Prostate gland (tissue), 2 donors: ENCODE results near the gene NLN. TPM values are rescaled to one million over a fixed set of nuclear protein-coding genes. Genes with fewer than 3 reads are reported as not detected.
"Not testable (repeated sequence)": the region's sequence is repeated elsewhere in the genome, so short reads cannot be mapped to it uniquely, and the experiment has no call there.

Source experiments
- DNase-seq: peaks from one replicate; pipeline ENCODE4 v3.0.0-alpha.2; 2019; ENCODE audit warnings: low spot score
- H3K27ac ChIP-seq, 2 donors: fragments of 200-600 bp; sonication (generic); 2 replicates each; pipeline ENCODE4 v1.5.1; 2017 to 2019
- H3K27me3 ChIP-seq: fragments of 200-600 bp; sonication (generic); replicated peaks from 2 replicates; pipeline ENCODE4 v1.5.1; 2019; ENCODE audit not compliant: insufficient read depth
- H3K36me3 ChIP-seq, 2 donors: fragments of 200-600 bp; sonication (generic); 1 replicate in 1 of 2; 2 replicates in 1 of 2; pipeline versions ENCODE4 v1.5.1 to v1.8.1; 2017 to 2019
- H3K4me1 ChIP-seq: fragments of 200-600 bp; sonication (generic); replicated peaks from 2 replicates; pipeline ENCODE4 v1.5.1; 2019
- H3K4me3 ChIP-seq, 2 donors: fragments of 200-600 bp; sonication (generic); 2 replicates each; pipeline ENCODE4 v1.5.1; 2017 to 2019
- H3K9me3 ChIP-seq: fragments of 200-600 bp; sonication (generic); 2 replicates; pipeline ENCODE4 v1.5.1; 2017
- CTCF ChIP-seq, 4 experiments: fragments of 200-600 bp in 2 of 4; fragments of 450-650 bp in 2 of 4; sonication (generic) in 2 of 4; IDR thresholded peaks; 1 replicate in 3 of 4; 2 replicates in 1 of 4; pipeline ENCODE4 v1.5.1; 2016 to 2019; ENCODE audit warnings: antibody characterized with exemption in 4 of 4, mild to moderate bottlenecking in 2 of 4, moderate library complexity in 2 of 4
- POLR2A ChIP-seq: fragments of 450-650 bp; IDR thresholded peaks from one replicate; pipeline ENCODE4 v1.6.1; 2016; ENCODE audit warnings: antibody characterized with exemption, mild to moderate bottlenecking
- POLR2AphosphoS5 ChIP-seq: sonication (generic); formaldehyde crosslinking; IDR thresholded peaks from one replicate; pipeline ENCODE4 v1.6.1; 2017; ENCODE audit warnings: antibody characterized with exemption
- WGBS: methylation state at CpG from one replicate; pipeline ENCODE4 v1.1.5; 2018; 5-methylcytosine and 5-hydroxymethylcytosine counted together
- intact Hi-C: fragments of 100-400 bp; cut with DNase I; formaldehyde crosslinking; loops from one replicate; pipeline ENCODE4 v1.14.2; 2022
- total RNA-seq, 2 donors: library from RNA; depleted of rRNA; stranded (reverse); fragments of >200 nt; gene quantifications; one replicate each; pipeline ENCODE4 v1.1.0, GENCODE V29; 2016

The NLN gene
- total RNA-seq, 2 donors from 2014 or later: 10.0 to 10.8 TPM

DNA sequence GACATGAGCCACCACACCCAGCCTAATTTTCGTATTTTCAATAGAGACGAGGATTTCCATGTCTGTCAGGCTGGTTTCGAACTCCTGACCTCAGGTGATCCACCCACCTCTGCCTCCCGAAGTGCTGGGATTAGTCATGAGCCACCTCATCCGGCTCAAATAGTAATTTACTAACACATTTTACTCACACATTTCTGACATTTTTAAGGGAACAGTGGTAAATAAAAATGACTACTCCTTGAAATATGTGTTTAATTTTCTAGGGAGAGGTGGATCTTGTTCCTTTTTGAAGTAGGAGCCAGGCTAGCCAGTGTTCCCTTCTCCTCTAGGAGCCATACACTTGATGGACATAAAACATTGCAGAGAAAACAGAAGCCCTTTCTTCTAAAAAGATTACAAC is 149.2 kb downstream of the NLN start:
- TF ChIP-seq POLR2A (no peak), POLR2AphosphoS5 (no peak), CTCF (IDR thresholded peaks at IDR 0.05) (no peak)
- Histone ChIP-seq H3K27me3 (no peaks in the 10 kb centered on the region), H3K9me3 (no peaks in the 10 kb centered on the region), H3K27ac (no peak overlapping the region), H3K36me3 (no peaks in the 10 kb centered on the region), H3K4me3 (no peak overlapping the region), H3K4me1 (no peaks in the 10 kb centered on the region)
- 50% methylated on average over 5 of the region's 5 CpGs for WGBS
- no peak for DNase-seq
- intact Hi-C loops: no loop called here

DNA sequence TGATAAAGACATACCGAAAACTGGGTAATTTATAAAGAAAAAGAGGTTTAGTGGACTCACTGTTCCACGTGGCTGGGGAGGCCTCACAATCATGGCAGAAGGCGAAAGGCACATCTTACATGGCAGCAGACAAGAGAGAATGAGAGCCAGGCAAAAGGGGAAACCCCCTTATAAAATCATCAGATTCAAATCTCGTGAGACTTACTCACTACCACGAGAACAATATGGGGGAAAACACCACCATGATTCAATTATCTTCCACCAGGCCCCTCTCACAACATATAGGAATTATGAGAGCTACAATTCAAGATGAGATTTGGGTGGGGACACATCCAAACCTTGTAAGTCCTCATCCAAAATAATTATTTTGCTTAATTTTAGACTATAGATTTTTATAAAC is 149.8 kb downstream of the NLN start:
- H3K4me1 ChIP-seq, H3K27ac ChIP-seq, H3K9me3 ChIP-seq, H3K36me3 ChIP-seq, DNase-seq, H3K4me3 ChIP-seq, H3K27me3 ChIP-seq, intact Hi-C loops: not testable (repeated sequence)
- WGBS: 83% methylated on average over 5 of the region's 5 CpGs

DNA sequence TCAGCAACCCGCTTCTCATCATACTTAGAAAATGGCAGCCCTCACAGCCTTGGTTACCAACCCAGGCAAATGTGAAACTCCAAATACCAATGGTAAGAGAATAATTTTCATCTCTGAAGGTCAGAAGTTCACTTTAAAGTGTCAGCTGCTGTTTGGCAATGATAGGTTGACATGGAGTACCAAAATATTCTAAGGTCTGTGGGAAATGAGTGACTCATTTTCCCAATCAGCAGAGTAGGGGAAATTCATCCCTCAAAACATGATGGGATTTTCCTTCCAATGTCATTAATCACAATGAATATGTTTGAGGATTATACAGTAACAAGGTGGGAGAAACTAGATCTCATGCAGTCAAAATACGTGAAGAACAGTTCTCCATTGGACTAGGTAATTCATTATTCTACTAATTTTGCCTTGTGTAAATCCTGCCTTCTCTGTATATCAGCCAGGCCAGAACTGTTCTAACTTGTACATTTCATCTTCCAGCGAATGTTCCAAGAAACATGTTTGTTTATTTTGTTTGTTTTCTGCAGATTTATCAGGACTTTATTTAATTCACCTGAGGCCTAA is 151.3 kb downstream of the NLN start:
- no peaks in the 10 kb centered on the region for H3K4me1 ChIP-seq
- no peaks in the 10 kb centered on the region for H3K9me3 ChIP-seq
- WGBS: 70% methylated on average over 3 of the region's 3 CpGs
- intact Hi-C loops: no loop called here
- no peaks in the 10 kb centered on the region for H3K36me3 ChIP-seq
- TF ChIP-seq POLR2A (no peak), POLR2AphosphoS5 (no peak), CTCF (IDR thresholded peaks at IDR 0.05) (no peak)
- DNase-seq: no peak
- H3K27me3 ChIP-seq: no peaks in the 10 kb centered on the region
- no peak overlapping the region for H3K27ac ChIP-seq
- no peak overlapping the region for H3K4me3 ChIP-seq

DNA sequence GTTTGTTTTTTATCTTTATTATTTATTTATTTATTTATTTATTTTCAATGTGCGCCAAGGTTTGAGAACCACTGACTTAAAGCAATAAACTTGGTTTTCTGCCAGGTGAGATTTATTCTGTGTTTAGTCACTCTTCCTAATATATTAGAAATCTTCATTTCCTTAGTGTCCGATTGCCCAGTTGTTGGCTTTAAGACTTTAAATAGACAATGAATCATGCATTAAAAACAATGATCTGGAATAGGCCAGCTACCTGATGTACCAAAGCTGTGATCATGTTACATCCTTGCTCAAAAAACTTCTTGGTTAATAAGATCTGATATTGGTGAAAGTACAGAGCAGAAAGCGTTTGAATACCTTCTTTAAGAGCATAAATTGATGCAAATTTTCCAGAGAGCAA is 152.2 kb downstream of the NLN start:
- Histone ChIP-seq H3K4me1 (no peaks in the 10 kb centered on the region), H3K27me3 (no peaks in the 10 kb centered on the region), H3K9me3 (no peaks in the 10 kb centered on the region), H3K4me3 (no peak overlapping the region), H3K36me3 (no peaks in the 10 kb centered on the region), H3K27ac (no peak overlapping the region)
- intact Hi-C loops: no loop called here
- no peak for TF ChIP-seq POLR2AphosphoS5
- no peak for TF ChIP-seq POLR2A
- no peak for TF ChIP-seq CTCF (IDR thresholded peaks at IDR 0.05)
- no peak for DNase-seq
- WGBS: 67% methylated on average over 3 of the region's 3 CpGs

GRCh38 chr5:65876496-65876895 is 154.5 kb downstream of the NLN start:
- intact Hi-C loops: no loop called here
- Histone ChIP-seq H3K4me1 (no peaks in the 10 kb centered on the region), H3K4me3 (no peak overlapping the region), H3K27ac (no peak overlapping the region), H3K9me3 (no peaks in the 10 kb centered on the region), H3K36me3 (no peaks in the 10 kb centered on the region), H3K27me3 (no peaks in the 10 kb centered on the region)
- TF ChIP-seq POLR2AphosphoS5 (no peak), POLR2A (no peak), CTCF (IDR thresholded peaks at IDR 0.05) (no peak)
- DNase-seq: no peak
